ENCODE measurements around the gene CD22.

CD22 gene

DNA sequence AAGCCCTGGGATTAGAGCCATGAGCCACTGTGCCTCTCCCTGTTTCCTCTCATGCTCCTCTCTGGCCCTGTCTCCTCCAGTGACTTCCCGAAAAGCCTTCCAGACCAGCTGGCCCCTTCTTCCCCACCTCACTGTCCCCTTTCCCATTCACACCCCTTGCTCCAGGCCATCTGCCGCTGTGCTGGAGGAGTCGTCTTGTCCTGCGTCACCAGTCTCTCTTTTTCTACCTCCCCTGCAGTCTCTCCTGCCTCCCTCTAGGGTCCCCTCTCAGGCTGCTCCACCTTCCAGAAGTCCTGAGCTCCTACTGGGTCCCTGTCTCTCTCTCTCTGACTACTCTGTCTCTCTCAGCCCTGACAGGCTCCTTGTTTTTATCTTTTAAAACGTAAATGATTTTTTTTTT lies 13.4 kb downstream of the CD22 start:
- Histone ChIP-seq H3K4me2 (ENCODE audit: low read length, poor library complexity, severe bottlenecking) (no peak overlapping the region), H3K4me3 (ENCODE audit: insufficient read depth in 1 of 2, low read depth in 1 of 2, low read length in 2 of 2) (no peak overlapping the region), H2BK5ac (ENCODE audit: low read depth, low read length, poor library complexity, severe bottlenecking) (no peak overlapping the region), H3K9me3 (ENCODE audit: control insufficient read depth, low read length) (no peaks in the 10 kb centered on the region), H2AK5ac (ENCODE audit: low read length, severe bottlenecking) (no peak overlapping the region), H3K9ac (ENCODE audit: low read length) (no peak overlapping the region), H2BK12ac (ENCODE audit: low read length in 2 of 2) (no peak overlapping the region), H3K14ac (ENCODE audit: low read length in 2 of 2) (no peak overlapping the region), H4K91ac (ENCODE audit: low read length) (no peak overlapping the region), H3K27me3 (ENCODE audit: control insufficient read depth in 1 of 2, insufficient read depth in 1 of 2, low read length in 2 of 2) (peaks cover 0 to 53% of the 10 kb centered on the region in 2 experiments), H3K4me1 (ENCODE audit: control insufficient read depth, insufficient read depth, low read depth, low read length) (no peaks in the 10 kb centered on the region), H3K79me1 (replicated peaks; ENCODE audit: low read length, poor library complexity, severe bottlenecking) (no peaks in the 10 kb centered on the region), H2AFZ (ENCODE audit: low read depth, low read length) (no peak overlapping the region), H2BK120ac (ENCODE audit: low read depth, low read length) (no peak overlapping the region), H3K36me3 (ENCODE audit: control insufficient read depth in 1 of 2, insufficient read depth in 2 of 2, low read depth in 1 of 2, low read length in 2 of 2) (no peaks in the 10 kb centered on the region), H3K27ac (ENCODE audit: low read length, poor library complexity, severe bottlenecking) (no peak overlapping the region), H2BK15ac (ENCODE audit: low read depth, poor library complexity, severe bottlenecking) (no peak overlapping the region), H3K4ac (ENCODE audit: low read depth in 1 of 2, low read length in 2 of 2) (no peak overlapping the region), H3K18ac (ENCODE audit: low read depth in 1 of 2, low read length in 2 of 2) (no peak overlapping the region), H3K23ac (ENCODE audit: low read length in 2 of 2) (no peak overlapping the region), H4K8ac (ENCODE audit: low read length) (no peak overlapping the region)
- no peak for DNase-seq
- 78% methylated on average over 5 of the region's 5 CpGs for WGBS

DNA sequence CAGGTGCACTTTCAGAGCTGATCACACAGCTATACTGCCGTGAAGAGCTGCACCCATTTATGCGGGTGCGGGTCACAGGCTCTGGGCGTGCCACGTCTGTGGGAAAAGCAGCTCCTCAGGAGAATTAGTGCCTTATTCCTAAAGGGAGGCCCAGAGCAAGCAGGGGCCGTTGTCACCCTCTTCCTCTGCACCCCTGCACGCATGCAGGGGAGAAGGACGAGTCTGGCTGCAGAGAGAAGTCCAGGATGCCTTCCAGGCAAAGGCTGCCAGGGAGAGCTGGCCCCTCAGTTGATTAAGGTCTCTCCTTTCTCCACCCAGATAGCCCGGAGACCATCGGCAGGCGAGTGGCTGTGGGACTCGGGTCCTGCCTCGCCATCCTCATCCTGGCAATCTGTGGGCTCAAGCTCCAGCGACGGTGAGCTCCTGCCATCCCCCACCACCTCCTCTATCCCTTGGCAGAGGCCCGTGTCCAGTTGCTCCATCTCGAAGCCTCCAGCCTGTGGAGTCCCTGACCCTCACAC lies 15.6 kb downstream of the CD22 start:
- no peak overlapping the region for H3K4me2 ChIP-seq (ENCODE audit: low read length, poor library complexity, severe bottlenecking)
- no peak overlapping the region for H3K4ac ChIP-seq (ENCODE audit: low read depth in 1 of 2, low read length in 2 of 2)
- no peaks in the 10 kb centered on the region for H3K79me1 ChIP-seq (replicated peaks; ENCODE audit: low read length, poor library complexity, severe bottlenecking)
- 82% methylated on average over 17 of the region's 17 CpGs for WGBS
- H2BK5ac ChIP-seq (ENCODE audit: low read depth, low read length, poor library complexity, severe bottlenecking): no peak overlapping the region
- no peak overlapping the region for H3K4me3 ChIP-seq (ENCODE audit: insufficient read depth in 1 of 2, low read depth in 1 of 2, low read length in 2 of 2)
- H3K14ac ChIP-seq (ENCODE audit: low read length in 2 of 2): no peak overlapping the region
- H3K27me3 ChIP-seq (ENCODE audit: control insufficient read depth in 1 of 2, insufficient read depth in 1 of 2, low read length in 2 of 2): peaks cover 6 to 72% of the 10 kb centered on the region in 2 experiments
- no peak overlapping the region for H2BK12ac ChIP-seq (ENCODE audit: low read length in 2 of 2)
- no peak overlapping the region for H3K9ac ChIP-seq (ENCODE audit: low read length)
- H3K9me3 ChIP-seq (ENCODE audit: control insufficient read depth, low read length): no peaks in the 10 kb centered on the region
- no peak overlapping the region for H2AK5ac ChIP-seq (ENCODE audit: low read length, severe bottlenecking)
- no peak overlapping the region for H4K91ac ChIP-seq (ENCODE audit: low read length)
- H4K8ac ChIP-seq (ENCODE audit: low read length): no peak overlapping the region
- H3K36me3 ChIP-seq (ENCODE audit: control insufficient read depth in 1 of 2, insufficient read depth in 2 of 2, low read depth in 1 of 2, low read length in 2 of 2): no peaks in the 10 kb centered on the region
- H2BK120ac ChIP-seq (ENCODE audit: low read depth, low read length): no peak overlapping the region
- no peak overlapping the region for H2BK15ac ChIP-seq (ENCODE audit: low read depth, poor library complexity, severe bottlenecking)
- no peak overlapping the region for H3K23ac ChIP-seq (ENCODE audit: low read length in 2 of 2)
- no peak overlapping the region for H2AFZ ChIP-seq (ENCODE audit: low read depth, low read length)
- H3K4me1 ChIP-seq (ENCODE audit: control insufficient read depth, insufficient read depth, low read depth, low read length): no peaks in the 10 kb centered on the region
- H3K27ac ChIP-seq (ENCODE audit: low read length, poor library complexity, severe bottlenecking): no peak overlapping the region
- DNase-seq: no peak
- H3K18ac ChIP-seq (ENCODE audit: low read depth in 1 of 2, low read length in 2 of 2): no peak overlapping the region

DNA sequence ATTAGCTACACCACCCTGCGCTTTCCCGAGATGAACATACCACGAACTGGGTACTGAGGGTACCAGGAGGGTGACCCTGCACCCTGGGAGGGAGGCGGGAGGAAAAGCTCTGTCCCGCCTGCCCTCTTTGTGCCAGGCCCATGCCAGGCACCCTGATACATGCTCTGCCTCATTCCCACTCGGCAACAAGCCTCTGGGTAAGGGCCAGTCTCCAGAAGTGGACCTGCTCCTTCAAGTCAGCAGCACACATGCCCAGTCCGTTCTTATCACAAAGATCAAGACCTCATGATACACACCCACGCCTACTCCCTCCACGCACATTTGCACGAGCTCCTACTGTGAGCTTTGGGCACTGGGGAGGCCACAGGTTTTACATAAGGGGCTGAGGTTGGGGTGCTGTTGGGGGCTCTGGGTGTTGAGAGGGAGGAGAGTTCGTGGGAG lies 16.7 kb downstream of the CD22 start:
- Histone ChIP-seq H3K4me2 (ENCODE audit: low read length, poor library complexity, severe bottlenecking) (no peak overlapping the region), H3K36me3 (ENCODE audit: control insufficient read depth in 1 of 2, insufficient read depth in 2 of 2, low read depth in 1 of 2, low read length in 2 of 2) (no peaks in the 10 kb centered on the region), H2BK5ac (ENCODE audit: low read depth, low read length, poor library complexity, severe bottlenecking) (no peak overlapping the region), H2BK15ac (ENCODE audit: low read depth, poor library complexity, severe bottlenecking) (no peak overlapping the region), H3K9ac (ENCODE audit: low read length) (no peak overlapping the region), H3K18ac (ENCODE audit: low read depth in 1 of 2, low read length in 2 of 2) (no peak overlapping the region), H3K4me3 (ENCODE audit: insufficient read depth in 1 of 2, low read depth in 1 of 2, low read length in 2 of 2) (no peak overlapping the region), H3K9me3 (ENCODE audit: control insufficient read depth, low read length) (no peaks in the 10 kb centered on the region), H3K79me1 (replicated peaks; ENCODE audit: low read length, poor library complexity, severe bottlenecking) (no peaks in the 10 kb centered on the region), H3K4ac (ENCODE audit: low read depth in 1 of 2, low read length in 2 of 2) (no peak overlapping the region), H3K4me1 (ENCODE audit: control insufficient read depth, insufficient read depth, low read depth, low read length) (no peaks in the 10 kb centered on the region), H3K27me3 (ENCODE audit: control insufficient read depth in 1 of 2, insufficient read depth in 1 of 2, low read length in 2 of 2) (peaks cover 6 to 75% of the 10 kb centered on the region in 2 experiments), H4K8ac (ENCODE audit: low read length) (no peak overlapping the region), H2BK12ac (ENCODE audit: low read length in 2 of 2) (no peak overlapping the region), H3K14ac (ENCODE audit: low read length in 2 of 2) (no peak overlapping the region), H3K27ac (ENCODE audit: low read length, poor library complexity, severe bottlenecking) (no peak overlapping the region), H3K23ac (ENCODE audit: low read length in 2 of 2) (no peak overlapping the region), H2BK120ac (ENCODE audit: low read depth, low read length) (no peak overlapping the region), H2AFZ (ENCODE audit: low read depth, low read length) (no peak overlapping the region), H4K91ac (ENCODE audit: low read length) (no peak overlapping the region), H2AK5ac (ENCODE audit: low read length, severe bottlenecking) (no peak overlapping the region)
- WGBS: 89% methylated on average over 9 of the region's 11 CpGs
- DNase-seq: no peak

DNA sequence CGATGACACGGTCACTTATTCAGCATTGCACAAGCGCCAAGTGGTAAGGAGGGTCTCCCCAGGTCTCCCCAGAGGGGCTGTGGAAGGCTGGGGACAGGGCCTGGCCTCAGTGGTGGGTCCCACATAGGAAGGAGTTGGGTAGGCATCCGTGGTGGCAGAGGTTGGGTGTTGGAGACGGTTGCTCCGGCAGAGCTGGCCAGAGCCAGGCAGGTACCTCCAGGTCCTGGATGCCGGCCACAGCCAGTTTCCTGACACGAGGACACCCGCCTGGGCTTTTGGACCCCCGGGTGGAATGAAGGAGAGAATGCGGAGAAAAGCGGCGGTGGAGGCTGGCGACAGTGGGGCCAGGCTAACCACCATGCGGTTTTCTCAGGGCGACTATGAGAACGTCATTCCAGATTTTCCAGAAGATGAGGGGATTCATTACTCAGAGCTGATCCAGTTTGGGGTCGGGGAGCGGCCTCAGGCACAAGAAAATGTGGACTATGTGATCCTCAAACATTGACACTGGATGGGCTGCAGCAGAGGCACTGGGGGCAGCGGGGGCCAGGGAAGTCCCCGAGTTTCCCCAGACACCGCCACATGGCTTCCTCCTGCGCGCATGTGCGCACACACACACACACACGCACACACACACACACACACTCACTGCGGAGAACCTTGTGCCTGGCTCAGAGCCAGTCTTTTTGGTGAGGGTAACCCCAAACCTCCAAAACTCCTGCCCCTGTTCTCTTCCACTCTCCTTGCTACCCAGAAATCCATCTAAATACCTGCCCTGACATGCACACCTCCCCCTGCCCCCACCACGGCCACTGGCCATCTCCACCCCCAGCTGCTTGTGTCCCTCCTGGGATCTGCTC lies 17.4 kb downstream of the CD22 start:
- Histone ChIP-seq H3K4me2 (ENCODE audit: low read length, poor library complexity, severe bottlenecking) (no peak overlapping the region), H3K4me1 (ENCODE audit: control insufficient read depth, insufficient read depth, low read depth, low read length) (no peaks in the 10 kb centered on the region), H4K8ac (ENCODE audit: low read length) (no peak overlapping the region), H4K91ac (ENCODE audit: low read length) (no peak overlapping the region), H3K9ac (ENCODE audit: low read length) (no peak overlapping the region), H3K79me1 (replicated peaks; ENCODE audit: low read length, poor library complexity, severe bottlenecking) (no peaks in the 10 kb centered on the region), H2AK5ac (ENCODE audit: low read length, severe bottlenecking) (no peak overlapping the region), H3K36me3 (ENCODE audit: control insufficient read depth in 1 of 2, insufficient read depth in 2 of 2, low read depth in 1 of 2, low read length in 2 of 2) (no peaks in the 10 kb centered on the region), H3K4me3 (ENCODE audit: insufficient read depth in 1 of 2, low read depth in 1 of 2, low read length in 2 of 2) (no peak overlapping the region), H2BK15ac (ENCODE audit: low read depth, poor library complexity, severe bottlenecking) (no peak overlapping the region), H3K4ac (ENCODE audit: low read depth in 1 of 2, low read length in 2 of 2) (no peak overlapping the region), H3K23ac (ENCODE audit: low read length in 2 of 2) (no peak overlapping the region), H2BK5ac (ENCODE audit: low read depth, low read length, poor library complexity, severe bottlenecking) (no peak overlapping the region), H2BK12ac (ENCODE audit: low read length in 2 of 2) (no peak overlapping the region), H3K14ac (ENCODE audit: low read length in 2 of 2) (no peak overlapping the region), H3K27me3 (ENCODE audit: control insufficient read depth in 1 of 2, insufficient read depth in 1 of 2, low read length in 2 of 2) (peaks cover 6 to 75% of the 10 kb centered on the region in 2 experiments), H3K27ac (ENCODE audit: low read length, poor library complexity, severe bottlenecking) (no peak overlapping the region), H2BK120ac (ENCODE audit: low read depth, low read length) (no peak overlapping the region), H2AFZ (ENCODE audit: low read depth, low read length) (no peak overlapping the region), H3K18ac (ENCODE audit: low read depth in 1 of 2, low read length in 2 of 2) (no peak overlapping the region), H3K9me3 (ENCODE audit: control insufficient read depth, low read length) (no peaks in the 10 kb centered on the region)
- 89% methylated on average over 28 of the region's 28 CpGs for WGBS
- DNase-seq: no peak
